Measurements from ENCODE around the gene SHQ1.

Gene SHQ1

GRCh38 chr3:72836416-72836815 lies 11.8 kb downstream of the SHQ1 start:
- no peak overlapping the region for H3K4me3 ChIP-seq (ENCODE audit: low read length)
- no peak overlapping the region for H2AFZ ChIP-seq (ENCODE audit: low read depth, low read length)
- peaks cover under 1% of the 10 kb centered on the region for H3K9me3 ChIP-seq (ENCODE audit: low read length)
- H3K27me3 ChIP-seq (ENCODE audit: insufficient read depth, low read length), result no peaks in the 10 kb centered on the region
- peaks cover 30% of the 10 kb centered on the region for H3K36me3 ChIP-seq (ENCODE audit: insufficient read depth, low read length)
- no peaks in the 10 kb centered on the region for H3K4me1 ChIP-seq (ENCODE audit: insufficient read depth, low read length)

- Histone ChIP-seq H3K27me3 (ENCODE audit: insufficient read depth, low read length) (no peaks in the 10 kb centered on the region), H3K4me1 (ENCODE audit: insufficient read depth, low read length) (peaks cover 5% of the 10 kb centered on the region), H3K9me3 (ENCODE audit: low read length) (no peaks in the 10 kb centered on the region), H3K4me3 (ENCODE audit: low read length) (no peak overlapping the region), H3K36me3 (ENCODE audit: insufficient read depth, low read length) (peaks cover 10% of the 10 kb centered on the region), H2AFZ (ENCODE audit: low read depth, low read length) (no peak overlapping the region)
Observed at GRCh38 chr3:72830452-72831223, 17.6 kb downstream of the SHQ1 start.

GRCh38 chr3:72829701-72830100 lies 18.5 kb downstream of the SHQ1 start:
- no peaks in the 10 kb centered on the region for H3K27me3 ChIP-seq (ENCODE audit: insufficient read depth, low read length)
- peaks cover 5% of the 10 kb centered on the region for H3K4me1 ChIP-seq (ENCODE audit: insufficient read depth, low read length)
- H3K9me3 ChIP-seq (ENCODE audit: low read length), result no peaks in the 10 kb centered on the region
- H3K36me3 ChIP-seq (ENCODE audit: insufficient read depth, low read length), result peaks cover 10% of the 10 kb centered on the region
- H3K4me3 ChIP-seq (ENCODE audit: low read length), result no peak overlapping the region
- H2AFZ ChIP-seq (ENCODE audit: low read depth, low read length), result no peak overlapping the region

- Histone ChIP-seq H3K27me3 (ENCODE audit: insufficient read depth, low read length) (no peaks in the 10 kb centered on the region), H3K9me3 (ENCODE audit: low read length) (no peaks in the 10 kb centered on the region), H3K36me3 (ENCODE audit: insufficient read depth, low read length) (no peaks in the 10 kb centered on the region), H2AFZ (ENCODE audit: low read depth, low read length) (no peak overlapping the region), H3K4me1 (ENCODE audit: insufficient read depth, low read length) (no peaks in the 10 kb centered on the region), H3K4me3 (ENCODE audit: low read length) (no peak overlapping the region)
Observed at GRCh38 chr3:72821161-72821781, 27.0 kb downstream of the SHQ1 start.

GRCh38 chr3:72820415-72820814 lies 27.8 kb downstream of the SHQ1 start:
- Histone ChIP-seq H3K9me3 (ENCODE audit: low read length) (no peaks in the 10 kb centered on the region), H2AFZ (ENCODE audit: low read depth, low read length) (no peak overlapping the region), H3K4me3 (ENCODE audit: low read length) (no peak overlapping the region), H3K4me1 (ENCODE audit: insufficient read depth, low read length) (no peaks in the 10 kb centered on the region), H3K36me3 (ENCODE audit: insufficient read depth, low read length) (no peaks in the 10 kb centered on the region), H3K27me3 (ENCODE audit: insufficient read depth, low read length) (no peaks in the 10 kb centered on the region)

GRCh38 chr3:72818905-72819304 lies 29.3 kb downstream of the SHQ1 start:
- no peaks in the 10 kb centered on the region for H3K9me3 ChIP-seq (ENCODE audit: low read length)
- no peak overlapping the region for H2AFZ ChIP-seq (ENCODE audit: low read depth, low read length)
- H3K4me3 ChIP-seq (ENCODE audit: low read length), result no peak overlapping the region
- H3K4me1 ChIP-seq (ENCODE audit: insufficient read depth, low read length), result no peaks in the 10 kb centered on the region
- no peaks in the 10 kb centered on the region for H3K27me3 ChIP-seq (ENCODE audit: insufficient read depth, low read length)
- no peaks in the 10 kb centered on the region for H3K36me3 ChIP-seq (ENCODE audit: insufficient read depth, low read length)

- Histone ChIP-seq H3K4me1 (ENCODE audit: insufficient read depth, low read length) (no peaks in the 10 kb centered on the region), H3K4me3 (ENCODE audit: low read length) (no peak overlapping the region), H3K36me3 (ENCODE audit: insufficient read depth, low read length) (no peaks in the 10 kb centered on the region), H3K9me3 (ENCODE audit: low read length) (no peaks in the 10 kb centered on the region), H3K27me3 (ENCODE audit: insufficient read depth, low read length) (no peaks in the 10 kb centered on the region), H2AFZ (ENCODE audit: low read depth, low read length) (no peak overlapping the region)
Observed at GRCh38 chr3:72818092-72818773, 30.0 kb downstream of the SHQ1 start.

- Histone ChIP-seq H3K9me3 (ENCODE audit: low read length) (no peaks in the 10 kb centered on the region), H3K4me3 (ENCODE audit: low read length) (no peak overlapping the region), H3K27me3 (ENCODE audit: insufficient read depth, low read length) (no peaks in the 10 kb centered on the region), H3K36me3 (ENCODE audit: insufficient read depth, low read length) (no peaks in the 10 kb centered on the region), H3K4me1 (ENCODE audit: insufficient read depth, low read length) (no peaks in the 10 kb centered on the region), H2AFZ (ENCODE audit: low read depth, low read length) (no peak overlapping the region)
Observed at GRCh38 chr3:72816862-72817355, 31.3 kb downstream of the SHQ1 start.

GRCh38 chr3:72814308-72814707 lies 33.9 kb downstream of the SHQ1 start:
- H2AFZ ChIP-seq (ENCODE audit: low read depth, low read length), result no peak overlapping the region
- no peak overlapping the region for H3K4me3 ChIP-seq (ENCODE audit: low read length)
- H3K9me3 ChIP-seq (ENCODE audit: low read length), result no peaks in the 10 kb centered on the region
- H3K27me3 ChIP-seq (ENCODE audit: insufficient read depth, low read length), result no peaks in the 10 kb centered on the region
- no peaks in the 10 kb centered on the region for H3K4me1 ChIP-seq (ENCODE audit: insufficient read depth, low read length)
- no peaks in the 10 kb centered on the region for H3K36me3 ChIP-seq (ENCODE audit: insufficient read depth, low read length)

- no peaks in the 10 kb centered on the region for H3K36me3 ChIP-seq (ENCODE audit: insufficient read depth, low read length)
Observed at GRCh38 chr3:72812201-72812600, 36.0 kb downstream of the SHQ1 start.

GRCh38 chr3:72811571-72811970 lies 36.7 kb downstream of the SHQ1 start:
- Histone ChIP-seq H3K4me3 (ENCODE audit: low read length) (no peak overlapping the region), H2AFZ (ENCODE audit: low read depth, low read length) (no peak overlapping the region), H3K9me3 (ENCODE audit: low read length) (no peaks in the 10 kb centered on the region), H3K4me1 (ENCODE audit: insufficient read depth, low read length) (no peaks in the 10 kb centered on the region), H3K36me3 (ENCODE audit: insufficient read depth, low read length) (no peaks in the 10 kb centered on the region), H3K27me3 (ENCODE audit: insufficient read depth, low read length) (no peaks in the 10 kb centered on the region)

More at GRCh38 chr3:72812201-72812600, 36.0 kb downstream of the SHQ1 start:
- Histone ChIP-seq H3K4me1 (ENCODE audit: insufficient read depth, low read length) (no peaks in the 10 kb centered on the region), H2AFZ (ENCODE audit: low read depth, low read length) (no peak overlapping the region), H3K27me3 (ENCODE audit: insufficient read depth, low read length) (no peaks in the 10 kb centered on the region), H3K4me3 (ENCODE audit: low read length) (no peak overlapping the region), H3K9me3 (ENCODE audit: low read length) (no peaks in the 10 kb centered on the region)

GRCh38 chr3:72810659-72811434 lies 37.4 kb downstream of the SHQ1 start:
- Histone ChIP-seq H3K27me3 (ENCODE audit: insufficient read depth, low read length) (no peaks in the 10 kb centered on the region), H3K4me1 (ENCODE audit: insufficient read depth, low read length) (no peaks in the 10 kb centered on the region), H3K4me3 (ENCODE audit: low read length) (no peak overlapping the region), H3K9me3 (ENCODE audit: low read length) (no peaks in the 10 kb centered on the region), H3K36me3 (ENCODE audit: insufficient read depth, low read length) (no peaks in the 10 kb centered on the region), H2AFZ (ENCODE audit: low read depth, low read length) (no peak overlapping the region)

GRCh38 chr3:72810063-72810462 lies 38.2 kb downstream of the SHQ1 start:
- Histone ChIP-seq H3K36me3 (ENCODE audit: insufficient read depth, low read length) (no peaks in the 10 kb centered on the region), H2AFZ (ENCODE audit: low read depth, low read length) (no peak overlapping the region), H3K4me1 (ENCODE audit: insufficient read depth, low read length) (no peaks in the 10 kb centered on the region), H3K9me3 (ENCODE audit: low read length) (no peaks in the 10 kb centered on the region), H3K27me3 (ENCODE audit: insufficient read depth, low read length) (no peaks in the 10 kb centered on the region), H3K4me3 (ENCODE audit: low read length) (no peak overlapping the region)

Measured in neuron (in vitro differentiated cells).